ENCODE measurements around the gene ELMO1.

DNA sequence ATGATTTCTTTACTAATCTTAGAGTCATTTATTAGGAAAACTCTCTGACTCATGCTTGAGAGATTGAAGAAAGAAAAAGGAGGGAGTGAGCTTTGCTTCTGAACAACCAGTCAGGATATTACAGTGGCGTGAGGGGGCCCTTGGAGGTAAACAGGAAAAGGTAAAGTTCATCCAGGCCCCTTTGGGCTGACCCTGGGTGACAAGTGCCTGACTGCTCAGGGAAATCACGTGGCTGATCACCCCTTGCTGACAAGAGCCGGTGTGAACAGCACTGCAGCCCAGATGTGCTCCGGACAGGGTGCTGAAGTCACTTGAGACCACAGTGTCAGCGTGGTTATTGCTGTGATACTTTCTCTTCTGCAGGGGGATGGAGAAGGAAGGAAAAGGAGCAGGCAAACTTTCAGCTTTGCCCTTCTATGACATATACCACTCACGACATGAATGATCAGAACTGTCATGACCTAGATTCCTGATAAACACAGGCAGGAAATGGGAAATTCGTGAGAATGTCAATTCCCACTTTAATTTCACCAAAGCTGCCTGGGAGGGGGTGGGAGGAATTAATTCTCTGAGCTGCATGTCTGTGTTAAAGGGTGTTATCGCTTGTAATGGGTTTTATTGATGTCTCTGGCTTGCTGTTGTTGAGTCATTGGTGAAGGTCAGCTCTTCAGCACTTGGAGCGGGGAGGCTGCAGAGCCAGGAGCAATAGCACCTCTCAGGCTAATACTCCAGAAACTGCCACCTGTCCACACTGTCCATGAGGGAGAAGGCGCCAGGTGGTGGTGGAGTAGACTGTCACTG, 584.6 kb downstream of the ELMO1 start:
- TF ChIP-seq CTCF (IDR thresholded peaks at IDR 0.05; ENCODE audit: low read depth, low read length, poor library complexity, severe bottlenecking): no peak
- no peak for TF ChIP-seq EZH2phosphoT487 (IDR thresholded peaks at IDR 0.05; ENCODE audit: borderline replicate concordance, low read length)
